ENCODE measurements around the gene ARPC5.

DNA sequence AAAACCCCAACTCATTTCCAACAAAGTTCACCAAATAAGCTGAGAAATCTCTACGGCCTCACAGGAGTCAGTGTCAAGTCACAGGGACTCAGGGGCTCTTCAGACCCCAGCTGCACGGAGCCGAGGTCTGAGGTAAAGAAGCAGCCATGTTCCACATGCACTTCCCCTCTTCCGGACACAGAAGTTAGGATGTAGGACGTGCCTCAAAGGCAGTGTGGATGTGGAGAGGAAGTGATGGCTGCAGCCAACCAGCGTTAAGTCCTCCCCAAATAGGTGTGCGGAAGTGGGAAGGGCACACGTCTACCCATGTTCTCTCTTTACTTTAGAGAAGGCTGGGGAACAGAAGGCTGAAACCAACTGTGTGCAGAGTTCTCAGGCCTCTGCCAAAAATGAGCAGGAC lies 30.8 kb downstream of the ARPC5 start:
- no peak for TF ChIP-seq ZFP36 (IDR thresholded peaks at IDR 0.05; ENCODE audit: borderline replicate concordance, partially characterized antibody)
- TF ChIP-seq, protein P1, sequence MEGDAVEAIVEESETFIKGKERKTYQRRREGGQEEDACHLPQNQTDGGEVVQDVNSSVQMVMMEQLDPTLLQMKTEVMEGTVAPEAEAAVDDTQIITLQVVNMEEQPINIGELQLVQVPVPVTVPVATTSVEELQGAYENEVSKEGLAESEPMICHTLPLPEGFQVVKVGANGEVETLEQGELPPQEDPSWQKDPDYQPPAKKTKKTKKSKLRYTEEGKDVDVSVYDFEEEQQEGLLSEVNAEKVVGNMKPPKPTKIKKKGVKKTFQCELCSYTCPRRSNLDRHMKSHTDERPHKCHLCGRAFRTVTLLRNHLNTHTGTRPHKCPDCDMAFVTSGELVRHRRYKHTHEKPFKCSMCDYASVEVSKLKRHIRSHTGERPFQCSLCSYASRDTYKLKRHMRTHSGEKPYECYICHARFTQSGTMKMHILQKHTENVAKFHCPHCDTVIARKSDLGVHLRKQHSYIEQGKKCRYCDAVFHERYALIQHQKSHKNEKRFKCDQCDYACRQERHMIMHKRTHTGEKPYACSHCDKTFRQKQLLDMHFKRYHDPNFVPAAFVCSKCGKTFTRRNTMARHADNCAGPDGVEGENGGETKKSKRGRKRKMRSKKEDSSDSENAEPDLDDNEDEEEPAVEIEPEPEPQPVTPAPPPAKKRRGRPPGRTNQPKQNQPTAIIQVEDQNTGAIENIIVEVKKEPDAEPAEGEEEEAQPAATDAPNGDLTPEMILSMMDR (IDR thresholded peaks at IDR 0.05) = no peak
- TF ChIP-seq CHD2 (IDR thresholded peaks at IDR 0.05; ENCODE audit: low read length, partially characterized antibody) = no peak
- TF ChIP-seq MAX (IDR thresholded peaks at IDR 0.05) = no peak

Measured in A549 (cell line).